PC-3 (cell line): Measurements from ENCODE around the gene DHX29. TPM values are rescaled to one million over a fixed set of nuclear protein-coding genes. Genes with fewer than 3 reads are reported as not detected.

Source experiments
- ATAC-seq: fragments of 200-7000 bp; cut with Tn5 transposase; 2 replicates; pipeline ENCODE4 v1.9.1; 2020; ENCODE audit warnings: mild to moderate bottlenecking, moderate library complexity
- BruUV-seq: library from RNA; stranded (reverse); fragments of 400-500 nt; replicated peaks from 2 replicates; lab custom pipeline; 2021; lab: Mats Ljungman, UMichigan
- CTCF ChIA-PET: fragments of 300-600 bp; sonication (Branson Sonifier 250); formaldehyde crosslinking; loops from one replicate; lab custom pipeline; 2022; ENCODE audit warnings: antibody characterized with exemption; lab: Charles Lee
- POLR2A ChIA-PET: fragments of 300-600 bp; sonication (Branson Sonifier 250); formaldehyde crosslinking; loops from one replicate; lab custom pipeline; 2022; ENCODE audit warnings: antibody characterized with exemption; ENCODE audit not compliant: unreplicated experiment; lab: Charles Lee
- DNase-seq: peaks from one replicate; pipeline ENCODE4 v3.0.0-alpha.2; 2015
- H2AFZ ChIP-seq: fragments of 300-600 bp; sonication (generic); 2 replicates; pipeline ENCODE4 v1.6.0; 2016; ENCODE audit warnings: antibody characterized with exemption, low read length
- H3F3A ChIP-seq: fragments of 300-600 bp; sonication (generic); one replicate; pipeline ENCODE4 v1.6.0; 2017; ENCODE audit warnings: antibody characterized with exemption, low read length, control low read depth, mild to moderate bottlenecking; ENCODE audit not compliant: unreplicated experiment
- H3K27ac ChIP-seq: fragments of 300-600 bp; sonication (generic); 2 replicates; pipeline ENCODE4 v1.5.1; 2016; ENCODE audit warnings: mild to moderate bottlenecking, low read length
- H3K27me3 ChIP-seq: fragments of 300-600 bp; sonication (generic); 2 replicates; pipeline ENCODE4 v1.6.1; 2016; ENCODE audit warnings: low read length, mixed read lengths
- H3K36me3 ChIP-seq: fragments of 300-600 bp; sonication (generic); 2 replicates; pipeline ENCODE4 v1.6.1; 2016; ENCODE audit warnings: low read depth, mixed run types, low read length, mixed read lengths
- H3K4me1 ChIP-seq: fragments of 300-600 bp; sonication (generic); 2 replicates; pipeline ENCODE4 v1.5.1; 2016; ENCODE audit warnings: low read length; ENCODE audit not compliant: insufficient read depth
- H3K4me2 ChIP-seq: fragments of 300-600 bp; sonication (generic); 2 replicates; pipeline ENCODE4 v1.6.0; 2016; ENCODE audit warnings: low read length
- H3K4me3 ChIP-seq: fragments of 300-600 bp; sonication (generic); 2 replicates; pipeline ENCODE4 v1.5.1; 2016; ENCODE audit warnings: mild to moderate bottlenecking, low read length, mixed read lengths
- H3K79me2 ChIP-seq: fragments of 300-600 bp; sonication (generic); 2 replicates; pipeline ENCODE4 v1.6.1; 2017; ENCODE audit warnings: low read length, mixed read lengths
- H3K9ac ChIP-seq: fragments of 300-600 bp; sonication (generic); 2 replicates; pipeline ENCODE4 v1.6.0; 2016; ENCODE audit warnings: mild to moderate bottlenecking, low read length
- H3K9me2 ChIP-seq: fragments of 300-600 bp; sonication (generic); replicated peaks from 2 replicates; pipeline ENCODE4 v1.6.1; 2016; ENCODE audit warnings: mixed run types, low read length, mixed read lengths
- H3K9me3 ChIP-seq: fragments of 300-600 bp; sonication (generic); 2 replicates; pipeline ENCODE4 v1.6.1; 2016; ENCODE audit warnings: low read length, mixed read lengths
- H4K20me1 ChIP-seq: fragments of 300-600 bp; sonication (generic); 2 replicates; pipeline ENCODE4 v1.6.1; 2016; ENCODE audit warnings: low read length, mixed read lengths
- EZH2 ChIP-seq: fragments of 300-600 bp; sonication (generic); IDR thresholded peaks from one replicate; pipeline ENCODE4 v1.6.1; 2017; ENCODE audit warnings: antibody characterized with exemption, mild to moderate bottlenecking, low read length; ENCODE audit not compliant: unreplicated experiment
- EZH2phosphoT487 ChIP-seq: fragments of 300-600 bp; sonication (generic); IDR thresholded peaks from 2 replicates; pipeline ENCODE4 v1.6.1; 2018; ENCODE audit warnings: mild to moderate bottlenecking, antibody characterized with exemption, low read length, borderline replicate concordance
- intact Hi-C: fragments of 100-400 bp; cut with micrococcal nuclease; formaldehyde crosslinking; loops from 2 replicates; pipeline ENCODE4 v1.9.0; 2023
- total RNA-seq: library from RNA; depleted of rRNA; stranded (reverse); fragments of >200 nt; gene quantifications from 2 replicates; pipeline ENCODE4 v1.2.3, GENCODE V29; 2014
- TF ChIP-seq, protein P1 (sequence below): fragments of 300-600 bp; sonication (generic); conservative IDR thresholded peaks from 2 replicates; pipeline ENCODE4 v1.5.1; 2017; ENCODE audit warnings: antibody characterized with exemption, low read depth, mild to moderate bottlenecking, low read length

The DHX29 gene
- total RNA-seq, 1 experiment from 2014 or later, result 13.4 TPM

DNA sequence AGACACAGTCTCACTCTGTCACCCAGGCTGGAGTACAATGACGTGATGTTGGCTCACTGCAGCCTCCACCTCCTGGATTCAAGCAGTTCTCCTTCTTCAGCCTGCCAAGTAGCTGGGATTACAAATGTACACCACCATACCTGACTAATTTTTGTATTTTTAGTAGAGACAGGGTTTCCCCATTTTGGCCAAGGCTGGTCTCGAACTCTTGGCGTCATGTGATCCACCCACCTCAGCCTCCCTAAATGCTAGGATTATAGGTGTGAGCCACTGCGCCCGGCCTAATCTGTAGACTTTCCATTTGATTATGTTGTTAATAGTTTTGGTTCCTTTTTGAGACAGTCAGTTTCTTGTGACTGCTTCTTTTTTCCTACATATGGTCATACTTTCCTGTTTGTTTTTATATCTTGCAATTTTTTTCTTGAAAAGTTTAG lies 31.3 kb upstream of the DHX29 start:
- no TSS peak for BruUV-seq

DNA sequence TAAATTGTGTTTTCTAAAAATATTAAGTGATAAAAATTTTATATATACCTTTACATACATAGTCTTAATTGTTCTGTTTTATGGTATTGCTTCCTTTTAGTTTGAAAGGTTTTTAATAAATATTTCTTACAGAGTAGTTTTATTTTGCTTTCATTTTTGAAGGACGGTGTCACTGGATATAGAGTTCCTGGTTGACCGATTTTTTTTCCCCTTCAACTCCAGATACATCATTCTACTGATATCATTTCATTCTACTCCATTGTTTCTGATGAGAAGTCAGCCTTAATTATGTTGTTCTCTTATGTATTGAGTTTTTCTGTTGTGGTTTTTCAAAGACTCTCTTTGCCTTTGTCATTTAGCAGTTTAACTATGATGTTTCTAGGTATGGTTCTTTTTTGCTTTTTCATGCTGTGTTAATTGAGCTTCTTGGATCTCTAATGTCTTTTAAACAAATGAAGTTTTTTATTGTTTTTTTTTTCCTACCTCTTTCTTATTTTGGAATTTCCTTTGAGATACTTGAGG lies 30.7 kb upstream of the DHX29 start:
- Histone ChIP-seq H3K9me3 (no peaks in the 10 kb centered on the region), H3K9ac (no peak overlapping the region), H2AFZ (no peak overlapping the region), H3K4me2 (no peak overlapping the region), H3K4me1 (no peaks in the 10 kb centered on the region), H3K4me3 (no peak overlapping the region), H4K20me1 (0 out of 2 replicates have a peak, but pooled peaks cover 3% of the 10 kb centered on the region), H3K9me2 (no peaks in the 10 kb centered on the region), H3K27me3 (no peaks in the 10 kb centered on the region), H3K27ac (no peak overlapping the region), H3K79me2 (peaks cover 9% of the 10 kb centered on the region; the same call in 1 of the 2 replicates), H3K36me3 (peaks cover 3% of the 10 kb centered on the region; the same call in 1 of the 2 replicates), H3F3A (no peaks in the 10 kb centered on the region)
- no peak for DNase-seq
- TF ChIP-seq, protein P1, sequence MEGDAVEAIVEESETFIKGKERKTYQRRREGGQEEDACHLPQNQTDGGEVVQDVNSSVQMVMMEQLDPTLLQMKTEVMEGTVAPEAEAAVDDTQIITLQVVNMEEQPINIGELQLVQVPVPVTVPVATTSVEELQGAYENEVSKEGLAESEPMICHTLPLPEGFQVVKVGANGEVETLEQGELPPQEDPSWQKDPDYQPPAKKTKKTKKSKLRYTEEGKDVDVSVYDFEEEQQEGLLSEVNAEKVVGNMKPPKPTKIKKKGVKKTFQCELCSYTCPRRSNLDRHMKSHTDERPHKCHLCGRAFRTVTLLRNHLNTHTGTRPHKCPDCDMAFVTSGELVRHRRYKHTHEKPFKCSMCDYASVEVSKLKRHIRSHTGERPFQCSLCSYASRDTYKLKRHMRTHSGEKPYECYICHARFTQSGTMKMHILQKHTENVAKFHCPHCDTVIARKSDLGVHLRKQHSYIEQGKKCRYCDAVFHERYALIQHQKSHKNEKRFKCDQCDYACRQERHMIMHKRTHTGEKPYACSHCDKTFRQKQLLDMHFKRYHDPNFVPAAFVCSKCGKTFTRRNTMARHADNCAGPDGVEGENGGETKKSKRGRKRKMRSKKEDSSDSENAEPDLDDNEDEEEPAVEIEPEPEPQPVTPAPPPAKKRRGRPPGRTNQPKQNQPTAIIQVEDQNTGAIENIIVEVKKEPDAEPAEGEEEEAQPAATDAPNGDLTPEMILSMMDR, result no peak
- TF ChIP-seq EZH2 (no peak), EZH2phosphoT487 (no peak)
- intact Hi-C loops, result no loop called here
- no peak for ATAC-seq
- ChIA-PET CTCF (no interaction called here), POLR2A (no interaction called here)
- BruUV-seq, result no TSS peak

More for the DNA sequence above, 31.3 kb upstream of the DHX29 start:
- no peak for TF ChIP-seq EZH2phosphoT487
- TF ChIP-seq, protein P1, result no peak
- no peak for TF ChIP-seq EZH2
- Histone ChIP-seq H3K9me2 (no peaks in the 10 kb centered on the region), H3K27me3 (no peaks in the 10 kb centered on the region), H3K36me3 (no peaks in the 10 kb centered on the region; the same call in 1 of the 2 replicates), H3K79me2 (peaks cover 9% of the 10 kb centered on the region; the same call in 1 of the 2 replicates), H3K4me1 (no peaks in the 10 kb centered on the region), H3F3A (no peaks in the 10 kb centered on the region), H3K4me3 (no peak overlapping the region), H3K9me3 (no peaks in the 10 kb centered on the region), H3K27ac (no peak overlapping the region), H3K9ac (no peak overlapping the region), H3K4me2 (no peak overlapping the region), H4K20me1 (0 out of 2 replicates have a peak, but pooled peaks cover 3% of the 10 kb centered on the region), H2AFZ (no peak overlapping the region)
- DNase-seq (no peak), ATAC-seq (no peak)
- ChIA-PET POLR2A (no interaction called here), CTCF (no interaction called here)
- intact Hi-C loops, result no loop called here

DNA sequence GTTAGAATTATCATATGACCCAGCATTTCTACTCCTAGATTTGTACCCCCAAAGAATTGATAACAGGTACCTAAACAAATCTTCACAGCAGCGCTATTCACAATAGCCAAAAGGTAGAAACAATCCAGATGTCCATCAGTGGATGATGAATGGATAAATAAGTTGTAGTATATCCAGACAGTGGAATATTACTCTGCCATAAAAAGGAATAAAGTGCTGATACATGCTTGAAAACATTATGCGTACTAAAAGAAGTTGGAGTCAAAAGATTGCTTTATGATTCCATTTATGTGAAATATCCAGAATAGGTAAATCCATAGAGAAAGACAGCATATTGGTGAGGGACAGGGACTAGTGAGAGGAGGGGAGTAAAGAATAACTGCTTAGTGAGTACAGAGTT lies 26.3 kb upstream of the DHX29 start:
- BruUV-seq, result no TSS peak
- TF ChIP-seq, protein P1, result no peak
- TF ChIP-seq EZH2phosphoT487 (no peak), EZH2 (no peak)
- Histone ChIP-seq H3K9me2 (no peaks in the 10 kb centered on the region), H3K9me3 (no peaks in the 10 kb centered on the region), H3K36me3 (peaks cover 15% of the 10 kb centered on the region; the same call in 1 of the 2 replicates), H3F3A (no peaks in the 10 kb centered on the region), H3K27me3 (no peaks in the 10 kb centered on the region), H3K4me3 (no peak overlapping the region), H3K9ac (no peak overlapping the region), H4K20me1 (0 out of 2 replicates have a peak, but pooled peaks cover 3% of the 10 kb centered on the region), H3K79me2 (peaks cover 9% of the 10 kb centered on the region; the same call in 1 of the 2 replicates), H3K4me1 (no peaks in the 10 kb centered on the region), H3K27ac (no peak overlapping the region), H2AFZ (no peak overlapping the region), H3K4me2 (no peak overlapping the region)
- no peak for DNase-seq
- POLR2A ChIA-PET, result no interaction called here
- CTCF ChIA-PET, result no interaction called here
- ATAC-seq, result no peak
- intact Hi-C loops, result no loop called here
